Left colon (tissue), 2 donors: ENCODE measurements around the gene WDFY2. TPM values are rescaled to one million over a fixed set of nuclear protein-coding genes. Genes with fewer than 3 reads are reported as not detected.
"Not testable (repeated sequence)": the region's sequence is repeated elsewhere in the genome, so short reads cannot be mapped to it uniquely, and the experiment has no call there.

Experiments
- ATAC-seq: fragments of 200-7000 bp; cut with Tn5 transposase; one replicate; pipeline ENCODE4 v1.9.1; 2020; ENCODE audit warnings: mild to moderate bottlenecking, moderate library complexity
- DNase-seq, 2 donors: peaks; one replicate each; pipeline ENCODE4 v3.0.0-alpha.2; 2020
- intact Hi-C, 2 donors: fragments of 100-400 bp; cut with DNase I in 1 of 2; cut with micrococcal nuclease in 1 of 2; formaldehyde crosslinking; loops; one replicate each; pipeline versions ENCODE4 v1.11.2 to v1.14.0; 2022; cut with DNase I, micrococcal nuclease
- total RNA-seq, 2 donors: library from RNA; stranded (reverse); fragmentation: NEBNext Ultra II Directional; extraction: Animal tissue kit (Norgen Biotek cat#: 25700); gene quantifications; one replicate each; pipeline ENCODE4 v1.2.1, GENCODE V29; 2021
- donor health status: DM: no; HTN: no; CAD: no.
- donor health status: DM: yes; HTN: yes; CAD: no.

Gene WDFY2
- total RNA-seq, 2 donors from 2014 or later, result 4.2 to 4.7 TPM

- ATAC-seq, result no peak
- no peak for DNase-seq
- intact Hi-C loops, result no loop called here
These were observed 24.1 kb upstream of the WDFY2 start for GRCh38 chr13:51559946-51560735.

GRCh38 chr13:51562011-51562671, 22.1 kb upstream of the WDFY2 start:
- intact Hi-C loops, result no loop called here
- DNase-seq (no peak), ATAC-seq (no peak)

- DNase-seq (no peak), ATAC-seq (no peak)
- intact Hi-C loops, result no loop called here
These were observed 20.0 kb upstream of the WDFY2 start for GRCh38 chr13:51564252-51564651.

- ATAC-seq (no peak), DNase-seq (no peak)
- intact Hi-C loops, result no loop called here
These were observed 19.6 kb upstream of the WDFY2 start for GRCh38 chr13:51564671-51565070.

- ATAC-seq, DNase-seq, intact Hi-C loops: not testable (repeated sequence)
These were observed 15.3 kb upstream of the WDFY2 start for GRCh38 chr13:51569001-51569400.

- ATAC-seq, result no peak
- intact Hi-C loops, result no loop called here
- DNase-seq, result no peak
These were observed 7.5 kb upstream of the WDFY2 start for GRCh38 chr13:51576754-51577153.

GRCh38 chr13:51577690-51578089, 6.6 kb upstream of the WDFY2 start:
- intact Hi-C loops, result no loop called here
- DNase-seq, result no peak
- no peak for ATAC-seq

GRCh38 chr13:51579676-51580075, 4.6 kb upstream of the WDFY2 start:
- DNase-seq, result no peak
- no peak for ATAC-seq
- intact Hi-C loops, result loop anchor here in 1 of 2 donors (10.0 kb wide), 1 partner anchor 225 kb away; the partner anchor contains the start of gene DHRS12

- intact Hi-C loops, result loop anchor here in 1 of 2 donors (10.0 kb wide), 1 partner anchor 224 kb away; the partner anchor contains the start of gene DHRS12
- ATAC-seq, result no peak
- no peak for DNase-seq
These were observed 3.0 kb upstream of the WDFY2 start for GRCh38 chr13:51581148-51581820.

- DNase-seq, result no peak
- intact Hi-C loops, result loop anchor here in 1 of 2 donors (10.0 kb wide), 1 partner anchor 221 kb away; the partner anchor contains the start of gene DHRS12
- no peak for ATAC-seq
These were observed 790 bp upstream of the WDFY2 start for GRCh38 chr13:51583469-51583874.

GRCh38 chr13:51584731-51585672, 740 bp downstream of the WDFY2 start:
- intact Hi-C loops, result loop anchor here in 1 of 2 donors (10.0 kb wide), 1 partner anchor 220 kb away; the partner anchor contains the start of gene DHRS12
- peak; percentile 45 for ATAC-seq
- peak; percentile 68 to 73 for DNase-seq

- DNase-seq, result no peak
- ATAC-seq, result no peak
- intact Hi-C loops, result loop anchor here in 1 of 2 donors (10.0 kb wide), 1 partner anchor 219 kb away; the partner anchor contains the start of gene DHRS12
These were observed 1.4 kb downstream of the WDFY2 start for GRCh38 chr13:51585696-51586095.

GRCh38 chr13:51587372-51587771, 3.1 kb downstream of the WDFY2 start:
- intact Hi-C loops, result loop anchor here in 1 of 2 donors (10.0 kb wide), 1 partner anchor 217 kb away; the partner anchor contains the start of gene DHRS12
- DNase-seq (no peak), ATAC-seq (no peak)

- intact Hi-C loops, result loop anchor here in 1 of 2 donors (10.0 kb wide), 1 partner anchor 216 kb away; the partner anchor contains the start of gene DHRS12
- no peak for DNase-seq
- ATAC-seq, result no peak
These were observed 4.2 kb downstream of the WDFY2 start for GRCh38 chr13:51588406-51588949.

- no peak for ATAC-seq
- intact Hi-C loops, result loop anchor here in 1 of 2 donors (10.0 kb wide), 1 partner anchor 215 kb away; the partner anchor contains the start of gene DHRS12
- DNase-seq, result no peak
These were observed 5.5 kb downstream of the WDFY2 start for GRCh38 chr13:51589793-51590192.

GRCh38 chr13:51590231-51590970, 6.1 kb downstream of the WDFY2 start:
- intact Hi-C loops, result no loop called here
- ATAC-seq, result no peak
- DNase-seq, result no peak

- intact Hi-C loops, result no loop called here
These were observed 6.8 kb downstream of the WDFY2 start for GRCh38 chr13:51590971-51591627.

More at GRCh38 chr13:51590971-51591627, 6.8 kb downstream of the WDFY2 start:
- ATAC-seq, result no peak
- DNase-seq, result no peak
